GM12875 (cell line): Measurements from ENCODE around the gene FSCN2.
"Not testable (repeated sequence)": the region's sequence is repeated elsewhere in the genome, so short reads cannot be mapped to it uniquely, and the experiment has no call there.

Experiments
- H3K4me3 ChIP-seq: one replicate; pipeline ENCODE4 v1.5.1; 2011; ENCODE audit warnings: low read depth, low read length, control low read depth
- TF ChIP-seq, protein P1 (sequence below): IDR thresholded peaks from 2 replicates; pipeline ENCODE4 v1.5.1; 2011; ENCODE audit warnings: low read depth, mild to moderate bottlenecking, control low read depth, inconsistent platforms, low read length, moderate library complexity, borderline replicate concordance; ENCODE audit not compliant: insufficient read depth

Gene FSCN2

DNA sequence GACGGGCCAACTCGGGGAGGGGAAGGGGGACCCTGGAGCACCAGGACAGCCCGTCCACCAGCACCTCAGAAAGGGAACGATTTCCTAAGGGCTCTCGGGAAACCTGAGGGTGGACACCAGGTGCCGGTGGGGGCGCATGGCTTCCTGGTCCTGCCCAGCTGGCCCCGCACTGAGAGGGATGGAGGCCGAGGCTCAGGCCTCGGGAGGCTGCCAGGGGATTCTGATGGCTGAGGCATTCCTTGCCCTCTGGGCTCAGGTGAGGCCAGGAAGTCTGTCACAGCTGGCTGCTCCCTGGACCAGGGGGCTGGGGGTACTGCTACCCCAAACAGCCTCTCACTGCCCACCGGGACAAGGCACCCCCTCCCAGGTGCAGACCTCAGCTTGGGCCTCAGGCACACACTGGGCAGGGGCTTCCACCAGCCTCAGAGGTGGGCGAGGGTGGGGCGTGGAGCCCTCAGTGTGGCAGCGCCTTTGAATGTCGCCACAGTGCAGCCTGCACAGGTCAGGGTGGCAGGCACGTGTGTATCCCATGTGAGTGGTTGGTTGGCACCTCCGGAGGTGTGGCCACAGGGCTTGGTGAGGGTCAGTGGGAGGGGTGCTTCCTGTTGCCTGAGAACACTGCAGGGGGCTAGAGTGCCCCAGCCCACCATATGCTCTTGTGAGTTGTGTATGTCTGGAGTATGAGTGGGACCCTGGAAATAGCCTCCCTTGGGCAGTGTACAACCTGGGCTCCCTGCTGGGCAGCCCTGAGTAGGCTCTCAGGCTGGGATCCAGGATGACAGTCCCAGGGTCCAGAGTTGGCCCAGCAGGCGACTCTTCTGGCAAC is 3.9 kb upstream of the FSCN2 start:
- TF ChIP-seq, protein P1, sequence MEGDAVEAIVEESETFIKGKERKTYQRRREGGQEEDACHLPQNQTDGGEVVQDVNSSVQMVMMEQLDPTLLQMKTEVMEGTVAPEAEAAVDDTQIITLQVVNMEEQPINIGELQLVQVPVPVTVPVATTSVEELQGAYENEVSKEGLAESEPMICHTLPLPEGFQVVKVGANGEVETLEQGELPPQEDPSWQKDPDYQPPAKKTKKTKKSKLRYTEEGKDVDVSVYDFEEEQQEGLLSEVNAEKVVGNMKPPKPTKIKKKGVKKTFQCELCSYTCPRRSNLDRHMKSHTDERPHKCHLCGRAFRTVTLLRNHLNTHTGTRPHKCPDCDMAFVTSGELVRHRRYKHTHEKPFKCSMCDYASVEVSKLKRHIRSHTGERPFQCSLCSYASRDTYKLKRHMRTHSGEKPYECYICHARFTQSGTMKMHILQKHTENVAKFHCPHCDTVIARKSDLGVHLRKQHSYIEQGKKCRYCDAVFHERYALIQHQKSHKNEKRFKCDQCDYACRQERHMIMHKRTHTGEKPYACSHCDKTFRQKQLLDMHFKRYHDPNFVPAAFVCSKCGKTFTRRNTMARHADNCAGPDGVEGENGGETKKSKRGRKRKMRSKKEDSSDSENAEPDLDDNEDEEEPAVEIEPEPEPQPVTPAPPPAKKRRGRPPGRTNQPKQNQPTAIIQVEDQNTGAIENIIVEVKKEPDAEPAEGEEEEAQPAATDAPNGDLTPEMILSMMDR = no peak
- H3K4me3 ChIP-seq = no peak overlapping the region

DNA sequence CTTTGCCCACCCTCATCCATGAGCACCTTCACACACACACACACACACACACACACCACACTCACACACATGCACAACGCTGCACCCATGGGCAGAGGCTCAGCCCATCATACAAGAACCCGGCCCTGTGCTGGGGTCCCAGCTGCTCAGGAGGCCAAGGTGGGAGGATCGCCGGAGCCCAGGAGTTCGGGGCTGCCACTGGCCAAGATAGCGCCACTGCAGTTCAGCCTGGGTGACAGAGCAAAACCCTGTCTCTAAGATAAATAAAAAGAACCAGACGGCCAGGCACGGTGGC is 3.4 kb upstream of the FSCN2 start:
- H3K4me3 ChIP-seq = no peak overlapping the region
- TF ChIP-seq, protein P1 = no peak

DNA sequence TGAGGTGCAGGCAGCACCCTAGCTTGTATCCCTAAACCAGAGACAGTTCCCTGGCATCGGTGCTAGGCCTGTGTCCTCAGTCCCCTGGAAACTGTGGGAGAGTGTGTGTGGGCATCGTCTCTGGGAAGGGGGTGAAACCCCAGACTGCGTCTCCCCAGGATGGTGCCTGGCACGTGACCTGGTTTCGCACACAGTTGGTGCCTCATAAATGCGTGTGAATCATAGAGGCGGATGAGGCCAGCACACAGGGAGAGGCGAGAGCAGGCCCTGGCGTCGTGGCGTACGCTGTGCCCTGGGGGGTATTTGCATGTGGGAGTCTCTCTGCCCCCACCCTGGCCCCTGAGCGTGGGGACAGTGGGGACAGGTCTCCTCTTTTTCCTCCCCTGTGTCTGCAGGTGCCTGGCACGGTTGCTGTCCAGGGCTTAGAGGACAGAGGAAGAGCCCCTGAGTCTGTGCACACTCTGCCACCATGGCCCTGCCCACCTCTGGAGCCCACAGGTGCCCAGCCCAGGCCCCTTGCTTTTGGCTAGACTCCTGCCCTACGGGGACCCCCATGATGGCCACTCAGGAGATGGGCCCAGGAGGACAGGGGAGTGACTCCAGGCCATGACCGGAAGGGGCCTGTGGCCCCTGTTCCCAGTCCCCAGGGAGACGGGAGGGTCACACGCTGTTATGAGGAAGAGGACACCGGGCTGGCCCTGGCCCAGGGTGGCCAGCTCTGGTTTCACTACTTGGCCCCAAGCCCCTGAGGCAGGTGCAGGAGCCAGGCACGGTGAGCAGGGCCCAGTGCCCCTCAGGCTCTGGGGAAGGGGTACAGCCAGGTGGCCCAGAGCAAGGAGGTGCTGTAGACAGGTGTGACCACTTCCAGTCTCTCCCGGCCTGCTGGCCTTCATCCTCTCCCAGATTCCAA is 1.3 kb upstream of the FSCN2 start:
- TF ChIP-seq, protein P1 = no peak
- no peak overlapping the region for H3K4me3 ChIP-seq

DNA sequence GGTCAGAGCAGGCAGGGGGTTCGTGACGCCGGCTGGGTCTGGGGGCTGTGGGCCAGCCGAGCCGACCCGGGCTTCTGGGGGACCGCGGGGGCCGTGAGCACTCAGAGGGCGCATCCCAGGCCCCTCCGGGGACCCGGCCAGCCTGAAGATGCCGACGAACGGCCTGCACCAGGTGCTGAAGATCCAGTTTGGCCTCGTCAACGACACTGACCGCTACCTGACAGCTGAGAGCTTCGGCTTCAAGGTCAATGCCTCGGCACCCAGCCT is 140 bp downstream of the FSCN2 start:
- TF ChIP-seq, protein P1 = no peak
- H3K4me3 ChIP-seq = no peak overlapping the region

DNA sequence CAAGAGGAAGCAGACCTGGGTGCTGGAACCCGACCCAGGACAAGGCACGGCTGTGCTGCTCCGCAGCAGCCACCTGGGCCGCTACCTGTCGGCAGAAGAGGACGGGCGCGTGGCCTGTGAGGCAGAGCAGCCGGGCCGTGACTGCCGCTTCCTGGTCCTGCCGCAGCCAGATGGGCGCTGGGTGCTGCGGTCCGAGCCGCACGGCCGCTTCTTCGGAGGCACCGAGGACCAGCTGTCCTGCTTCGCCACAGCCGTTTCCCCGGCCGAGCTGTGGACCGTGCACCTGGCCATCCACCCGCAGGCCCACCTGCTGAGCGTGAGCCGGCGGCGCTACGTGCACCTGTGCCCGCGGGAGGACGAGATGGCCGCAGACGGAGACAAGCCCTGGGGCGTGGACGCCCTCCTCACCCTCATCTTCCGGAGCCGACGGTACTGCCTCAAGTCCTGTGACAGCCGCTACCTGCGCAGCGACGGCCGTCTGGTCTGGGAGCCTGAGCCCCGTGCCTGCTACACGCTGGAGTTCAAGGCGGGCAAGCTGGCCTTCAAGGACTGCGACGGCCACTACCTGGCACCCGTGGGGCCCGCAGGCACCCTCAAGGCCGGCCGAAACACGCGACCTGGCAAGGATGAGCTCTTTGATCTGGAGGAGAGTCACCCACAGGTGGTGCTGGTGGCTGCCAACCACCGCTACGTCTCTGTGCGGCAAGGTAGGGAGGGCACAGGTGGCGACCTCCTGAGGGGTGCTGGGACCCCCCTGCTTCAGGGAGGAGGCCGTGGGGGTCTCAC is 667 bp downstream of the FSCN2 start:
- no peak overlapping the region for H3K4me3 ChIP-seq
- TF ChIP-seq, protein P1 = no peak

DNA sequence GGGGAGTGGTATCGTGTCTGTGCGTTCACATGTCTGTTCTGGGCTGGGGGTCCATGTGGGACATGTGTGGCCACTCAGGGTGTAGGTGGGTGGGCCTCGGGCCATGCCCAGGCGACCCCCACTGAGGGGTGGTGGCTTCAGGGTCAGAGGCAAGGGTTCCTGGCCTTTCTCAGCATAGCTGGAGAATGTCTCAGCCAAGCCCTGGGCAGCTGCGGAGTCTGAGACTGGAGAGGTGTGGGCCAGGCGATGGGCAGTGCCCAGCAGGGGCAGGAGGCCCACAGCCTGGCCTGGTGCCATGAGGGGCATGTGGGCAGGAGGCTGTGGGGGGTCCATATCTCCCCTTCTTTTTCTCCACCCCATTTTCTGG is 1.2 kb downstream of the FSCN2 start:
- no peak overlapping the region for H3K4me3 ChIP-seq
- TF ChIP-seq, protein P1 = no peak

DNA sequence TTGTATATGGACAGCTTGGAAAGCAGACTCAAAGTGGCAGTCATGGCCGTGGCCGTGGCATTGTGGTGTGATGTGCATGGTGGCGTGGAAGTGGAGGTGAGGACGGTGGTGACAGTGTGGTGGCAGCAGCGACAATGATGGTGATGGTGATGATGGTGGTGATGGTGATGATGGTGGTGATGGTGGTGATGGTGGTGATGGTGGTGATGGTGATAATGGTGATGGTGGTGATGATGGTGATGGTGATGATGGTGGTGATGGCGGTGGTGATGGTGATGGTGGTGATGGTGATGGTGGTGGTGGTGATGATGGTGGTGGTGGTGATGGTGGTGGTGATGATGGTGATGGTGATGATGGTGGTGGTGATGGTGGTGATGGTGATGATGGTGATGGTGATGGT is 2.8 kb downstream of the FSCN2 start:
- not testable (repeated sequence) for H3K4me3 ChIP-seq

DNA sequence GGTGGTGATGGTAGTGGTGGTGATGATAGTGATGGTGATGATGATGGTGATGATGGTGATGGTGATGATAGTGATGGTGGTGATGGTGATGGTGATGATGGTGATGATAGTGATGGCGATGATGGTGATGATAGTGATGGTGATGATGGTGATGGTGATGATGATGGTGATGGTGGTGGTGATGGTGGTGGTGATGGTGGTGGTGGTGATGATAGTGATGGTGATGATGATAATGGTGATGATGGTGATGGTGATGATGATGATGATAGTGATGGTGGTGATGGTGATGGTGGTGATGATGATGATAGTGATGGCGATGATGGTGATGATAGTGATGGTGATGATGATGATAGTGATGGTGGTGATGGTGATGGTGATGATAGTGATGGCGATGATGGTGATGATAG is 3.8 kb downstream of the FSCN2 start:
- H3K4me3 ChIP-seq = not testable (repeated sequence)
